Parathyroid adenoma (tissue), 2 donors: ENCODE data around the gene ZNF76.

Source experiments
- H2AFZ ChIP-seq: fragments of 300-600 bp; sonication (generic); one replicate; pipeline ENCODE4 v1.7.0; 2017; ENCODE audit warnings: antibody characterized with exemption, mild to moderate bottlenecking
- H3K27ac ChIP-seq: fragments of 300-600 bp; sonication (generic); one replicate; pipeline ENCODE4 v1.7.0; 2017
- H3K27me3 ChIP-seq: fragments of 300-600 bp; sonication (generic); one replicate; pipeline ENCODE4 v1.7.0; 2017; ENCODE audit warnings: low read length; ENCODE audit not compliant: control insufficient read depth, insufficient read depth
- H3K36me3 ChIP-seq: fragments of 300-600 bp; sonication (generic); one replicate; pipeline ENCODE4 v1.7.0; 2017; ENCODE audit warnings: low read length; ENCODE audit not compliant: control insufficient read depth, insufficient read depth
- H3K4me1 ChIP-seq: fragments of 300-600 bp; sonication (generic); one replicate; pipeline ENCODE4 v1.7.0; 2017; ENCODE audit warnings: control low read depth
- H3K4me2 ChIP-seq: fragments of 300-600 bp; sonication (generic); one replicate; pipeline ENCODE4 v1.7.0; 2017; ENCODE audit warnings: low read length
- H3K4me3 ChIP-seq: fragments of 300-600 bp; sonication (generic); one replicate; pipeline ENCODE4 v1.7.0; 2017; ENCODE audit warnings: low read depth, low read length
- H3K79me2 ChIP-seq: fragments of 300-600 bp; sonication (generic); one replicate; pipeline ENCODE4 v1.7.0; 2017; ENCODE audit warnings: control low read depth
- H3K9ac ChIP-seq: fragments of 300-600 bp; sonication (generic); one replicate; pipeline ENCODE4 v1.7.0; 2017; ENCODE audit warnings: mild to moderate bottlenecking
- H3K9me3 ChIP-seq: fragments of 300-600 bp; sonication (generic); one replicate; pipeline ENCODE4 v1.7.0; 2017; ENCODE audit warnings: low read length; ENCODE audit not compliant: control insufficient read depth
- CTCF ChIP-seq: fragments of 300-600 bp; sonication (generic); IDR thresholded peaks from one replicate; pipeline ENCODE4 v1.7.0; 2017; ENCODE audit warnings: antibody characterized with exemption, mild to moderate bottlenecking
- donor health status: primary hyperparathyroidism.

ZNF76 gene

GRCh38 chr6:35260591-35261570, 1.3 kb downstream of the ZNF76 start:
- Histone ChIP-seq H3K4me1 (peaks cover 31% of the 10 kb centered on the region), H2AFZ (peak overlapping the region; percentile 70), H3K4me3 (peak overlapping the region; percentile 85), H3K79me2 (peaks cover 20% of the 10 kb centered on the region), H3K9ac (no peak overlapping the region), H3K4me2 (peak overlapping the region; percentile 75), H3K27me3 (no peaks in the 10 kb centered on the region), H3K9me3 (no peaks in the 10 kb centered on the region), H3K27ac (peak overlapping the region; percentile 88), H3K36me3 (no peaks in the 10 kb centered on the region)
- no peak for TF ChIP-seq CTCF

GRCh38 chr6:35262596-35262995, 3.1 kb downstream of the ZNF76 start:
- Histone ChIP-seq H3K27me3 (no peaks in the 10 kb centered on the region), H3K36me3 (no peaks in the 10 kb centered on the region), H3K4me2 (peak overlapping the region; percentile 7), H3K27ac (peak overlapping the region; percentile 53), H3K9ac (no peak overlapping the region), H2AFZ (no peak overlapping the region), H3K4me3 (no peak overlapping the region), H3K79me2 (peaks cover 26% of the 10 kb centered on the region), H3K9me3 (no peaks in the 10 kb centered on the region), H3K4me1 (peaks cover 32% of the 10 kb centered on the region)
- TF ChIP-seq CTCF, result no peak

GRCh38 chr6:35264550-35265274, 5.2 kb downstream of the ZNF76 start:
- no peak overlapping the region for H3K4me2 ChIP-seq
- H2AFZ ChIP-seq, result no peak overlapping the region
- no peaks in the 10 kb centered on the region for H3K9me3 ChIP-seq
- no peak overlapping the region for H3K27ac ChIP-seq
- TF ChIP-seq CTCF, result no peak
- peaks cover 25% of the 10 kb centered on the region for H3K79me2 ChIP-seq
- H3K27me3 ChIP-seq, result no peaks in the 10 kb centered on the region
- peaks cover 29% of the 10 kb centered on the region for H3K4me1 ChIP-seq
- H3K4me3 ChIP-seq, result peak overlapping the region; percentile 1
- H3K36me3 ChIP-seq, result no peaks in the 10 kb centered on the region
- no peak overlapping the region for H3K9ac ChIP-seq

GRCh38 chr6:35265523-35265922, 6.0 kb downstream of the ZNF76 start:
- no peak for TF ChIP-seq CTCF
- Histone ChIP-seq H3K36me3 (no peaks in the 10 kb centered on the region), H3K27me3 (no peaks in the 10 kb centered on the region), H3K9ac (no peak overlapping the region), H3K4me3 (no peak overlapping the region), H2AFZ (no peak overlapping the region), H3K4me1 (peaks cover 24% of the 10 kb centered on the region), H3K4me2 (no peak overlapping the region), H3K27ac (no peak overlapping the region), H3K79me2 (peaks cover 29% of the 10 kb centered on the region), H3K9me3 (no peaks in the 10 kb centered on the region)
